ENCODE results near the gene SH3PXD2A.

SH3PXD2A gene

GRCh38 chr10:103855424-103855823 lies at the start of gene SH3PXD2A:
Gene SH3PXD2A, minus strand, starts transcription at chr10:103855576. Its CDS starts 310 bp downstream, at chr10:103855266.
- H3K4me3 ChIP-seq: peak within 1 kb of the TSS; percentile 57 to 61
- H3K9me3 ChIP-seq: no peaks in the 10 kb centered on the region
- peaks cover 0 to 56% (median 36%) of the 10 kb centered on the region in 4 donors for H3K4me1 ChIP-seq
- TF ChIP-seq CTCF (IDR thresholded peaks at IDR 0.05): peak in 1 of 2 experiments; percentile 13
- intact Hi-C loops (cut with DNase I; ENCODE audit: low total_unique reads): loop anchor here (10.0 kb wide), 1 partner anchor 251 kb away; no protein-coding TSS in a partner anchor
- H3K36me3 ChIP-seq: no peaks in the 10 kb centered on the region
- peak in 1 of 2 donors; percentile 68 for DNase-seq
- H3K27me3 ChIP-seq: no peaks in the 10 kb centered on the region
- H3K27ac ChIP-seq: peak within 1 kb of the TSS; percentile 55 to 62

- Histone ChIP-seq H3K4me1 (peaks cover 0 to 17% (median 8%) of the 10 kb centered on the region in 4 donors), H3K27me3 (no peaks in the 10 kb centered on the region), H3K4me3 (no peak overlapping the region), H3K9me3 (no peaks in the 10 kb centered on the region), H3K36me3 (peaks cover 26 to 54% (median 31%) of the 10 kb centered on the region in 3 donors), H3K27ac (no peak overlapping the region)
- no peak for TF ChIP-seq CTCF (IDR thresholded peaks at IDR 0.05)
- DNase-seq: no peak
- intact Hi-C loops (cut with DNase I; ENCODE audit: low total_unique reads): no loop called here
Measured at GRCh38 chr10:103901299-103901698, 45.9 kb upstream of the SH3PXD2A start.

- H3K4me3 ChIP-seq: no peak overlapping the region
- H3K9me3 ChIP-seq: no peaks in the 10 kb centered on the region
- peaks cover 0 to 18% (median under 1%) of the 10 kb centered on the region in 4 donors for H3K4me1 ChIP-seq
- H3K27ac ChIP-seq: no peak overlapping the region
- TF ChIP-seq CTCF (IDR thresholded peaks at IDR 0.05): no peak
- no peaks in the 10 kb centered on the region for H3K27me3 ChIP-seq
- no peak for DNase-seq
- intact Hi-C loops (cut with DNase I; ENCODE audit: low total_unique reads): loop anchor here (10.0 kb wide), 2 partner anchors 225 to 305 kb away; partner anchors contain the start of gene SFR1
- peaks cover 26 to 59% (median 36%) of the 10 kb centered on the region in 3 donors for H3K36me3 ChIP-seq
Measured at GRCh38 chr10:103899312-103899711, 43.9 kb upstream of the SH3PXD2A start.

GRCh38 chr10:103897241-103897774 lies 41.9 kb upstream of the SH3PXD2A start:
- DNase-seq: no peak
- TF ChIP-seq CTCF (IDR thresholded peaks at IDR 0.05): no peak
- no peaks in the 10 kb centered on the region for H3K27me3 ChIP-seq
- no peak overlapping the region for H3K4me3 ChIP-seq
- H3K27ac ChIP-seq: no peak overlapping the region
- H3K9me3 ChIP-seq: no peaks in the 10 kb centered on the region
- intact Hi-C loops (cut with DNase I; ENCODE audit: low total_unique reads): loop anchor here (10.0 kb wide), 2 partner anchors 227 to 307 kb away; partner anchors contain the start of gene SFR1
- H3K36me3 ChIP-seq: peaks cover 26 to 62% (median 43%) of the 10 kb centered on the region in 3 donors
- peaks cover 0 to 23% (median 7%) of the 10 kb centered on the region in 4 donors for H3K4me1 ChIP-seq

GRCh38 chr10:103896225-103896624 lies 40.8 kb upstream of the SH3PXD2A start:
- Histone ChIP-seq H3K4me3 (no peak overlapping the region), H3K4me1 (peaks cover 0 to 23% (median 7%) of the 10 kb centered on the region in 4 donors), H3K27me3 (no peaks in the 10 kb centered on the region), H3K9me3 (no peaks in the 10 kb centered on the region), H3K27ac (peak overlapping the region in 1 of 2 donors; percentile 37), H3K36me3 (peaks cover 35 to 68% (median 54%) of the 10 kb centered on the region in 3 donors)
- DNase-seq: no peak
- no peak for TF ChIP-seq CTCF (IDR thresholded peaks at IDR 0.05)
- intact Hi-C loops (cut with DNase I; ENCODE audit: low total_unique reads): loop anchor here (10.0 kb wide), 2 partner anchors 229 to 309 kb away; partner anchors contain the start of gene SFR1

Data from tibial artery (tissue), 4 donors.